ENCODE results near the gene CST2.

DNA sequence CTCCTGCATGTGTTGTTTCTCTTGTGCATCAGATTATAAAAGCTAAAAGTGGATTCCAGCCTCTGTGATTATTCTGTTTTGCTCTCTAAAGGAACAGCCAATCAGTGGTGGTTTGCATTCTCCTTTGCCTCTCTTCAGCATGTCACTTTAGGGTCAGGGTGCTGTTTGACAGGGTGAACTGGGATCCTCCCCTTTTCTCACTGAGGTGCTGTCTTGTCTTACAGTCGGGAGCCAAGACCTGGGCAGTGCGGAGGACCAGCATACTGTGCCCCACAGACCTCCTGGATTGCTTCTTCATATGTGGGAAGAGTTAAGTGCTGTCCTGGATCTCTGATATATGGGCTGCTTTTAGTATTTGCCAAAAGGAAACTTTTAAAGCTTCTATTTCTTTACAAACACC is 15.2 kb upstream of the CST2 start:
- TF ChIP-seq, protein P1, sequence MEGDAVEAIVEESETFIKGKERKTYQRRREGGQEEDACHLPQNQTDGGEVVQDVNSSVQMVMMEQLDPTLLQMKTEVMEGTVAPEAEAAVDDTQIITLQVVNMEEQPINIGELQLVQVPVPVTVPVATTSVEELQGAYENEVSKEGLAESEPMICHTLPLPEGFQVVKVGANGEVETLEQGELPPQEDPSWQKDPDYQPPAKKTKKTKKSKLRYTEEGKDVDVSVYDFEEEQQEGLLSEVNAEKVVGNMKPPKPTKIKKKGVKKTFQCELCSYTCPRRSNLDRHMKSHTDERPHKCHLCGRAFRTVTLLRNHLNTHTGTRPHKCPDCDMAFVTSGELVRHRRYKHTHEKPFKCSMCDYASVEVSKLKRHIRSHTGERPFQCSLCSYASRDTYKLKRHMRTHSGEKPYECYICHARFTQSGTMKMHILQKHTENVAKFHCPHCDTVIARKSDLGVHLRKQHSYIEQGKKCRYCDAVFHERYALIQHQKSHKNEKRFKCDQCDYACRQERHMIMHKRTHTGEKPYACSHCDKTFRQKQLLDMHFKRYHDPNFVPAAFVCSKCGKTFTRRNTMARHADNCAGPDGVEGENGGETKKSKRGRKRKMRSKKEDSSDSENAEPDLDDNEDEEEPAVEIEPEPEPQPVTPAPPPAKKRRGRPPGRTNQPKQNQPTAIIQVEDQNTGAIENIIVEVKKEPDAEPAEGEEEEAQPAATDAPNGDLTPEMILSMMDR (IDR thresholded peaks at IDR 0.05), result no peak
- no peak for TF ChIP-seq MAZ (IDR thresholded peaks at IDR 0.05; ENCODE audit: borderline replicate concordance, low read depth, low read length)
- TF ChIP-seq POLR2AphosphoS2 (conservative IDR thresholded peaks at IDR 0.05; ENCODE audit: low read length), result no peak
- no peak for TF ChIP-seq POLR2A (IDR thresholded peaks at IDR 0.05; ENCODE audit: low read length)
- TF ChIP-seq JUN (IDR thresholded peaks at IDR 0.05), result no peak
- TF ChIP-seq, protein P2, sequence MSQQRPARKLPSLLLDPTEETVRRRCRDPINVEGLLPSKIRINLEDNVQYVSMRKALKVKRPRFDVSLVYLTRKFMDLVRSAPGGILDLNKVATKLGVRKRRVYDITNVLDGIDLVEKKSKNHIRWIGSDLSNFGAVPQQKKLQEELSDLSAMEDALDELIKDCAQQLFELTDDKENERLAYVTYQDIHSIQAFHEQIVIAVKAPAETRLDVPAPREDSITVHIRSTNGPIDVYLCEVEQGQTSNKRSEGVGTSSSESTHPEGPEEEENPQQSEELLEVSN (IDR thresholded peaks at IDR 0.05; ENCODE audit: borderline replicate concordance, low read depth), result no peak
- TF ChIP-seq CHD2 (IDR thresholded peaks at IDR 0.05; ENCODE audit: low read length, partially characterized antibody), result no peak
- TF ChIP-seq RNF2 (IDR thresholded peaks at IDR 0.05; ENCODE audit: borderline replicate concordance, low read depth), result no peak
- no peak for TF ChIP-seq BHLHE40 (IDR thresholded peaks at IDR 0.05; ENCODE audit: low read depth, low read length)
- TF ChIP-seq, protein P3, sequence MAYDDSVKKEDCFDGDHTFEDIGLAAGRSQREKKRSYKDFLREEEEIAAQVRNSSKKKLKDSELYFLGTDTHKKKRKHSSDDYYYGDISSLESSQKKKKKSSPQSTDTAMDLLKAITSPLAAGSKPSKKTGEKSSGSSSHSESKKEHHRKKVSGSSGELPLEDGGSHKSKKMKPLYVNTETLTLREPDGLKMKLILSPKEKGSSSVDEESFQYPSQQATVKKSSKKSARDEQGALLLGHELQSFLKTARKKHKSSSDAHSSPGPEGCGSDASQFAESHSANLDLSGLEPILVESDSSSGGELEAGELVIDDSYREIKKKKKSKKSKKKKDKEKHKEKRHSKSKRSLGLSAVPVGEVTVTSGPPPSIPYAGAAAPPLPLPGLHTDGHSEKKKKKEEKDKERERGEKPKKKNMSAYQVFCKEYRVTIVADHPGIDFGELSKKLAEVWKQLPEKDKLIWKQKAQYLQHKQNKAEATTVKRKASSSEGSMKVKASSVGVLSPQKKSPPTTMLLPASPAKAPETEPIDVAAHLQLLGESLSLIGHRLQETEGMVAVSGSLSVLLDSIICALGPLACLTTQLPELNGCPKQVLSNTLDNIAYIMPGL (CRISPR knock-in tag; IDR thresholded peaks at IDR 0.05; ENCODE audit: borderline replicate concordance), result no peak

Data from A549 (cell line).